Spleen (tissue), 11 donors: ENCODE measurements around the gene RPL13A. TPM values are rescaled to one million over a fixed set of nuclear protein-coding genes. Genes with fewer than 3 reads are reported as not detected.

Experiments used
- DNase-seq: peaks from one replicate; pipeline ENCODE4 v3.0.0-alpha.2; 2020
- H3K27ac ChIP-seq, 8 donors: fragments of 200-600 bp; sonication (generic) in 7 of 8; 1 replicate in 4 of 8; 2 replicates in 4 of 8; pipeline versions ENCODE4 v1.5.0 to v1.8.0; 2016 to 2021; ENCODE audit warnings: inconsistent platforms in 4 of 8, mild to moderate bottlenecking in 4 of 8, moderate library complexity in 1 of 8
- H3K27me3 ChIP-seq, 7 donors: fragments of 200-600 bp; sonication (generic) in 6 of 7; replicated peaks in 1 of 7; 1 replicate in 4 of 7; 2 replicates in 3 of 7; pipeline versions ENCODE4 v1.5.0 to v1.8.0; 2016 to 2021; ENCODE audit warnings: inconsistent platforms in 3 of 7, mild to moderate bottlenecking in 1 of 7
- H3K36me3 ChIP-seq, 6 donors: fragments of 200-600 bp; sonication (generic) in 5 of 6; 1 replicate in 4 of 6; 2 replicates in 2 of 6; pipeline versions ENCODE4 v1.5.0 to v1.8.0; 2016 to 2021; ENCODE audit warnings: inconsistent platforms in 2 of 6
- H3K4me1 ChIP-seq, 6 donors: fragments of 200-600 bp; sonication (generic) in 5 of 6; 1 replicate in 3 of 6; 2 replicates in 3 of 6; pipeline versions ENCODE4 v1.5.0 to v1.8.0; 2016 to 2021; ENCODE audit warnings: inconsistent platforms in 3 of 6
- H3K4me3 ChIP-seq, 8 donors: fragments of 200-600 bp; sonication (generic) in 7 of 8; 1 replicate in 4 of 8; 2 replicates in 4 of 8; pipeline versions ENCODE4 v1.5.0 to v1.8.0; 2016 to 2021; ENCODE audit warnings: inconsistent platforms in 4 of 8, mild to moderate bottlenecking in 4 of 8, moderate library complexity in 2 of 8
- H3K9me3 ChIP-seq, 8 donors: fragments of 200-600 bp; sonication (generic) in 7 of 8; 1 replicate in 4 of 8; 2 replicates in 4 of 8; pipeline versions ENCODE4 v1.5.0 to v1.8.0; 2016 to 2021; ENCODE audit warnings: inconsistent platforms in 4 of 8
- POLR2A ChIP-seq, 3 donors: fragments of 450-650 bp; IDR thresholded peaks; one replicate each; pipeline ENCODE4 v1.5.1; 2017; ENCODE audit warnings: antibody characterized with exemption in 3 of 3, mild to moderate bottlenecking in 1 of 3
- POLR2AphosphoS5 ChIP-seq, 3 donors: sonication (generic); formaldehyde crosslinking; IDR thresholded peaks; one replicate each; pipeline ENCODE4 v1.5.1; 2017; ENCODE audit warnings: antibody characterized with exemption in 3 of 3
- WGBS, 5 donors: extraction: QIAGEN DNeasy Blood & Tissue Kit in 3 of 5; methylation state at CpG; one replicate each; pipeline versions ENCODE4 v1.1.5 to v1.1.7; 2013 to 2018; 5-methylcytosine and 5-hydroxymethylcytosine counted together
- intact Hi-C: fragments of 100-400 bp; cut with DNase I; formaldehyde crosslinking; loops from one replicate; pipeline ENCODE4 v1.15.0; 2023; ENCODE audit warnings: low total_unique reads
- polyA plus RNA-seq, 3 donors: library from polyadenylated mRNA; stranded (reverse); fragments of 200-250 nt; gene quantifications; one replicate each; pipeline ENCODE4 v1.2.1, GENCODE V29; 2013
- total RNA-seq, 7 donors: library from RNA; depleted of rRNA in 3 of 7; stranded (reverse); fragments of >200 nt in 3 of 7; fragmentation: NEBNext Ultra II Directional in 4 of 7; extraction: Animal tissue kit (Norgen Biotek cat#: 25700) in 4 of 7; gene quantifications; one replicate each; pipeline versions ENCODE4 v1.1.0 to v1.2.1, GENCODE V29; 2016 to 2021
- TF ChIP-seq, protein P1 (sequence below), 11 experiments: fragments of 200-600 bp in 7 of 11; fragments of 450-650 bp in 4 of 11; sonication (generic) in 4 of 11; IDR thresholded peaks in 8 of 11; conservative IDR thresholded peaks in 3 of 11; 1 replicate in 7 of 11; 2 replicates in 4 of 11; pipeline versions ENCODE4 v1.4.0 to v1.8.0; 2016 to 2021; ENCODE audit warnings: antibody characterized with exemption in 11 of 11, inconsistent platforms in 4 of 11, mild to moderate bottlenecking in 1 of 11
- donor health status: healthy with polysubstance abuse.
- donor health status: DM: no; HTN: no; CAD: no; lungs with moderate emphysema.
- donor health status: DM: no; HTN: no; CAD: no.
- donor health status: Bipolar disorder and iron deficiency.
- donor health status: healthy.
- donor health status: DM: no; HTN: no; CAD: no.
- donor health status: DM: yes; HTN: yes; CAD: no.

The RPL13A gene
- total and polyA plus RNA-seq, 10 donors: 2,521 to 7,408 (median 3,003) TPM

DNA sequence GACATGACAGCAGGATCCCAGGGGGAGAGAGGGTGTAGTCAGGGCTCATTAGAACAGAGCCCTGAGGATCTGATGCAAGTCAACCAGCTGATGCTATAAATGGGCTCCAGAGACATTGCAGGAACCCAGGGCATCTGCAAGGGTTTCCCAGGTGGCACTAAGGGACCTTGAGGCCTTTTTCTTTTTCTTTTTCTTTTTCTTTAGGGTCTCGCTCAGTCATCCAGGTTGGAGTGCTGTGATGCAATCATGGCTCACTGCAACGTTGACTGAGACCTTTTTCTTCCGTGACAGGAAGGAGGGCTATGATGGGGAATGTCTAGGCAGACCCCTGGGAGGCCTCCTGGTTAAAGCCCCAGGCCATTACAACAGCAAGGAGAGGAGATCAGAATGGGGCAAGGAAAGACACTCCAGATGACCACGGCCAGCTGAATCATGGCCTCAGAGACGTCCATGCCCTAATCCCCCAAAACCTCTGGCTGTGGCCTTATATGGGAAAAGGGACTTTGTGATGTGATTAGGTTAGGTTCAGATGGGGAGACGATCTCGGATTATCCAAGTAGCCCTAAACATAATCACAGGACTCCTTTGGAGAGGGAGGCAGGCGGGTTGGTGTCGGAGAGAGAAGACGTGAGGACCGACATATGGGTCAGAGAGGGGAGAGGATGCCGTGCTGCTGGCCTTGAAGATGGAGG, 20.5 kb downstream of the RPL13A start:
- H3K4me3 ChIP-seq: no peak overlapping the region
- no peak for DNase-seq
- H3K27ac ChIP-seq: no peak overlapping the region
- no peaks in the 10 kb centered on the region for H3K27me3 ChIP-seq
- 78 to 88% (median 83%) methylated on average over 12 of the region's 12 CpGs for WGBS, 5 donors
- H3K36me3 ChIP-seq: no peaks in the 10 kb centered on the region
- H3K9me3 ChIP-seq: no peaks in the 10 kb centered on the region
- TF ChIP-seq POLR2AphosphoS5 (IDR thresholded peaks at IDR 0.05) (no peak), POLR2A (IDR thresholded peaks at IDR 0.05) (no peak)
- TF ChIP-seq, protein P1, sequence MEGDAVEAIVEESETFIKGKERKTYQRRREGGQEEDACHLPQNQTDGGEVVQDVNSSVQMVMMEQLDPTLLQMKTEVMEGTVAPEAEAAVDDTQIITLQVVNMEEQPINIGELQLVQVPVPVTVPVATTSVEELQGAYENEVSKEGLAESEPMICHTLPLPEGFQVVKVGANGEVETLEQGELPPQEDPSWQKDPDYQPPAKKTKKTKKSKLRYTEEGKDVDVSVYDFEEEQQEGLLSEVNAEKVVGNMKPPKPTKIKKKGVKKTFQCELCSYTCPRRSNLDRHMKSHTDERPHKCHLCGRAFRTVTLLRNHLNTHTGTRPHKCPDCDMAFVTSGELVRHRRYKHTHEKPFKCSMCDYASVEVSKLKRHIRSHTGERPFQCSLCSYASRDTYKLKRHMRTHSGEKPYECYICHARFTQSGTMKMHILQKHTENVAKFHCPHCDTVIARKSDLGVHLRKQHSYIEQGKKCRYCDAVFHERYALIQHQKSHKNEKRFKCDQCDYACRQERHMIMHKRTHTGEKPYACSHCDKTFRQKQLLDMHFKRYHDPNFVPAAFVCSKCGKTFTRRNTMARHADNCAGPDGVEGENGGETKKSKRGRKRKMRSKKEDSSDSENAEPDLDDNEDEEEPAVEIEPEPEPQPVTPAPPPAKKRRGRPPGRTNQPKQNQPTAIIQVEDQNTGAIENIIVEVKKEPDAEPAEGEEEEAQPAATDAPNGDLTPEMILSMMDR (IDR thresholded peaks at IDR 0.05 in 8 of 11, conservative IDR thresholded peaks at IDR 0.05 in 3 of 11): no peak
- peaks cover 15 to 57% (median 31%) of the 10 kb centered on the region in 6 donors for H3K4me1 ChIP-seq
- intact Hi-C loops: loop anchor here (5.0 kb wide), 1 partner anchor 59 kb away; no protein-coding TSS in a partner anchor

DNA sequence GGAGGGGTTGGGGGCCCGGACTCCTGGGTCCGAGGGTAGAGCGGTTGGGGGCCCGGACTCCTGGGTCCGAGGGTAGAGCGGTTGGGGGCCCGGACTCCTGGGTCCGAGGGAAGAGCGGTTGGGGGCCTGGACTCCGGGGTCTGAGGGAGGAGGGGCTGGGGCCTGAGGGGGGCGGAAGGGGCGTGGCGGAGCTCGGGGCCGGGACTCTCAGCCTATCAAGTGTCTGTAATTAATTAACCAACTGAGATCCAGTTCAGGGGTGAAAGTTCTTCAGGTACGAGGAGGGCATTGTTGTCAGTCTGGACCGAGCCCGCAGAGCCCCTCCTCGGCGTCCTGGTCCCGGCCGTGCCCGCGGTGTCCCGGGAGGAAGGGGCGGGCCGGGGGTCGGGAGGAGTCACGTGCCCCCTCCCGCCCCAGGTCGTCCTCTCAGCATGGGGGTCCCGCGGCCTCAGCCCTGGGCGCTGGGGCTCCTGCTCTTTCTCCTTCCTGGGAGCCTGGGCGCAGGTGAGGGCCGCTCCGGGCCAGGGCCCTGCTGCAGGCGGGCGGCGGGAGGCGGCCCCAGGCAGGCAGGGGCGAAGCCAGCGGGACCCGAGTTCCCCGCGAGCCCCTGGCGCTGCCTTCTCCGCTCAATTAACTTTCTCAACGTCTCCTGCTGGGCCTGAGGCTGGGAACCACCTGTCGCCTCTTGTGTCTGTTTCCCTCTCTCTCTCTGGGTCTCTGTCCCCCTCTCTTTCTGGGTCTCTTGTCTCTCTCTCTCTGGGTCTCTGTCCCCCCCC, 25.8 kb downstream of the RPL13A start:
- Histone ChIP-seq H3K4me3 (peak overlapping the region; percentile 59 to 92 (median 75)), H3K4me1 (peaks cover 30 to 85% (median 60%) of the 10 kb centered on the region in 6 donors), H3K9me3 (no peaks in the 10 kb centered on the region), H3K27me3 (no peaks in the 10 kb centered on the region), H3K36me3 (peaks cover 0 to 40% (median 0%) of the 10 kb centered on the region in 6 donors), H3K27ac (peak overlapping the region; percentile 79 to 95 (median 88))
- intact Hi-C loops: no loop called here
- TF ChIP-seq POLR2AphosphoS5 (IDR thresholded peaks at IDR 0.05): peak; percentile 31 to 64 (median 40)
- TF ChIP-seq, protein P1 (IDR thresholded peaks at IDR 0.05 in 8 of 11, conservative IDR thresholded peaks at IDR 0.05 in 3 of 11): no peak
- 0 to 1% (median 1%) methylated on average over 8 to 50 of the region's 50 CpGs for WGBS, 5 donors
- DNase-seq: peak; percentile 91

DNA sequence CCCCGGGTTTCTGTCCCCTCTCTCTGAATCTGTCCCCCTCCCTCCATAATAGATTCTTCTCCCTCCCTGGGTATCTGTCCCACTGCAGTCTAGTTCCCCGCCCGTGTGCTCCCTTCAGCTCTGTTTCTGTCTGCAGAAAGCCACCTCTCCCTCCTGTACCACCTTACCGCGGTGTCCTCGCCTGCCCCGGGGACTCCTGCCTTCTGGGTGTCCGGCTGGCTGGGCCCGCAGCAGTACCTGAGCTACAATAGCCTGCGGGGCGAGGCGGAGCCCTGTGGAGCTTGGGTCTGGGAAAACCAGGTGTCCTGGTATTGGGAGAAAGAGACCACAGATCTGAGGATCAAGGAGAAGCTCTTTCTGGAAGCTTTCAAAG, 26.3 kb downstream of the RPL13A start:
- H3K9me3 ChIP-seq: no peaks in the 10 kb centered on the region
- H3K27ac ChIP-seq: peak overlapping the region in 7 of 8 donors; percentile 13 to 95 (median 87)
- DNase-seq: no peak
- no peak for TF ChIP-seq POLR2A (IDR thresholded peaks at IDR 0.05)
- TF ChIP-seq, protein P1 (IDR thresholded peaks at IDR 0.05 in 8 of 11, conservative IDR thresholded peaks at IDR 0.05 in 3 of 11): no peak
- TF ChIP-seq POLR2AphosphoS5 (IDR thresholded peaks at IDR 0.05): no peak
- intact Hi-C loops: no loop called here
- H3K27me3 ChIP-seq: no peaks in the 10 kb centered on the region
- peak overlapping the region in 7 of 8 donors; percentile 59 to 92 (median 71) for H3K4me3 ChIP-seq
- peaks cover 30 to 91% (median 63%) of the 10 kb centered on the region in 6 donors for H3K4me1 ChIP-seq
- peaks cover 0 to 45% (median 0%) of the 10 kb centered on the region in 6 donors for H3K36me3 ChIP-seq
- 43 to 57% (median 52%) methylated on average over 12 of the region's 12 CpGs for WGBS, 5 donors

DNA sequence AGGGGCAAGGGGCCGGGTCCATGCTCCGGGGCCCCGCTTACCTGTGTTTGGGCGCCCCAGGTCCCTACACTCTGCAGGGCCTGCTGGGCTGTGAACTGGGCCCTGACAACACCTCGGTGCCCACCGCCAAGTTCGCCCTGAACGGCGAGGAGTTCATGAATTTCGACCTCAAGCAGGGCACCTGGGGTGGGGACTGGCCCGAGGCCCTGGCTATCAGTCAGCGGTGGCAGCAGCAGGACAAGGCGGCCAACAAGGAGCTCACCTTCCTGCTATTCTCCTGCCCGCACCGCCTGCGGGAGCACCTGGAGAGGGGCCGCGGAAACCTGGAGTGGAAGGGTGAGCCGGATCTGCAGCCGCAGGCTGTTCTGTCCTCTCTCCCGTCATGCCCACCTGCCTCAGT, 26.7 kb downstream of the RPL13A start:
- Histone ChIP-seq H3K4me1 (peaks cover 30 to 93% (median 63%) of the 10 kb centered on the region in 6 donors), H3K27me3 (no peaks in the 10 kb centered on the region), H3K9me3 (no peaks in the 10 kb centered on the region), H3K27ac (peak overlapping the region in 7 of 8 donors; percentile 13 to 95 (median 87)), H3K4me3 (peak overlapping the region in 7 of 8 donors; percentile 59 to 92 (median 71)), H3K36me3 (peaks cover 0 to 49% (median 0%) of the 10 kb centered on the region in 6 donors)
- no peak for DNase-seq
- TF ChIP-seq POLR2AphosphoS5 (IDR thresholded peaks at IDR 0.05) (no peak), POLR2A (IDR thresholded peaks at IDR 0.05) (no peak)
- TF ChIP-seq, protein P1 (IDR thresholded peaks at IDR 0.05 in 8 of 11, conservative IDR thresholded peaks at IDR 0.05 in 3 of 11): no peak
- intact Hi-C loops: no loop called here
- 81 to 85% (median 84%) methylated on average over 16 to 21 of the region's 21 CpGs for WGBS, 5 donors
